Measurements from ENCODE around the gene CYTH4. TPM values are rescaled to one million over a fixed set of nuclear protein-coding genes. Genes with fewer than 3 reads are reported as not detected.

Gene CYTH4
- total and polyA plus RNA-seq, 2 experiments from 2014 or later = not detected

- Mint-ChIP-seq H3K27ac (no peak overlapping the region), H3K9me3 (no peaks in the 10 kb centered on the region), H3K4me3 (no peak overlapping the region), H3K27me3 (ENCODE audit: insufficient read depth, low read depth, poor library complexity) (peaks cover 9% of the 10 kb centered on the region), H3K4me1 (no peaks in the 10 kb centered on the region; the same call in 2 of the 3 replicates), H3K36me3 (ENCODE audit: low read depth) (no peaks in the 10 kb centered on the region)
- no peaks in the 10 kb centered on the region for H3K4me1 ChIP-seq (ENCODE audit: insufficient read depth)
- H3K79me2 ChIP-seq (replicated peaks; ENCODE audit: insufficient read depth) = no peaks in the 10 kb centered on the region
- H3F3A ChIP-seq (replicated peaks; ENCODE audit: low read depth) = no peaks in the 10 kb centered on the region
- H3K36me3 ChIP-seq (ENCODE audit: insufficient read depth) = no peaks in the 10 kb centered on the region
- H3K4me3 ChIP-seq = no peak overlapping the region
- H3K27me3 ChIP-seq (ENCODE audit: insufficient read depth) = no peaks in the 10 kb centered on the region
- ATAC-seq = no peak
- H2AFZ ChIP-seq = no peak overlapping the region
- DNase-seq (ENCODE audit: low spot score) = no peak
- no peak overlapping the region for H3K4me2 ChIP-seq
- H3K27ac ChIP-seq (ENCODE audit: low read depth) = no peak overlapping the region
- no peak for TF ChIP-seq ETS1 (IDR thresholded peaks at IDR 0.05)
- no peak for TF ChIP-seq CREB1 (CRISPR knock-in tag; IDR thresholded peaks at IDR 0.05; ENCODE audit: low read depth)
- TF ChIP-seq STAT1 (IDR thresholded peaks at IDR 0.05; ENCODE audit: unreplicated experiment) = no peak
- no peak for TF ChIP-seq ZNF331 (CRISPR knock-in tag; IDR thresholded peaks at IDR 0.05; ENCODE audit: low read depth)
- TF ChIP-seq REST (IDR thresholded peaks at IDR 0.05; ENCODE audit: unreplicated experiment) = no peak
- no peak for TF ChIP-seq EZH2phosphoT487 (IDR thresholded peaks at IDR 0.05; ENCODE audit: unreplicated experiment)
- TF ChIP-seq CTCF (conservative IDR thresholded peaks at IDR 0.05; ENCODE audit: low read depth in 2 of 2) = no peak
- no peak for TF ChIP-seq NANOG (IDR thresholded peaks at IDR 0.05; ENCODE audit: borderline replicate concordance)
- no peak for TF ChIP-seq ZNF462 (CRISPR knock-in tag; IDR thresholded peaks at IDR 0.05)
- TF ChIP-seq EZH2 (IDR thresholded peaks at IDR 0.05; ENCODE audit: low read depth, unreplicated experiment) = no peak
- no peak for TF ChIP-seq POLR2AphosphoS5 (IDR thresholded peaks at IDR 0.05; ENCODE audit: low read depth)
- no peak for TF ChIP-seq JUNB (IDR thresholded peaks at IDR 0.05; ENCODE audit: unreplicated experiment)
- no peak for TF ChIP-seq ZNF114 (CRISPR knock-in tag; IDR thresholded peaks at IDR 0.05)
- H4K20me1 ChIP-seq (replicated peaks; ENCODE audit: insufficient read depth) = no peaks in the 10 kb centered on the region; the same call in 1 of the 2 replicates
- no peaks in the 10 kb centered on the region for H3K9me2 ChIP-seq (ENCODE audit: insufficient read depth)
These were observed 7.2 kb upstream of the CYTH4 start for GRCh38 chr22:37275134-37275533.

Measured in GM23338 (cell line).